WTC11 (cell line): ENCODE measurements around the gene ARHGEF28. TPM values are rescaled to one million over a fixed set of nuclear protein-coding genes. Genes with fewer than 3 reads are reported as not detected.

Experiments used
- ATAC-seq: fragments of 200-7000 bp; cut with Tn5 transposase; 2 replicates; pipeline ENCODE4 v1.10.0; 2021; ENCODE audit warnings: mild to moderate bottlenecking, moderate library complexity
- CTCF ChIA-PET: fragments of 300-600 bp; sonication (Branson Sonifier 250); formaldehyde crosslinking; loops from one replicate; lab custom pipeline; 2021; ENCODE audit warnings: antibody characterized with exemption; lab: Charles Lee
- POLR2A ChIA-PET: fragments of 350-600 bp; sonication (Branson Sonifier 250); formaldehyde crosslinking; loops from one replicate; lab custom pipeline; 2021; ENCODE audit warnings: antibody characterized with exemption; lab: Charles Lee
- DNase-seq: peaks from one replicate; pipeline ENCODE4 v3.0.0; 2021; ENCODE audit warnings: low spot score
- H3K27ac Mint-ChIP-seq: 2 replicates; pipeline ENCODE4 v1.8.0; 2021; ENCODE audit warnings: mixed read lengths
- H3K27me3 Mint-ChIP-seq: 2 replicates; pipeline ENCODE4 v1.8.0; 2021; ENCODE audit warnings: low read depth, mild to moderate bottlenecking, moderate library complexity, mixed read lengths
- H3K36me3 Mint-ChIP-seq: 2 replicates; pipeline ENCODE4 v1.8.0; 2021; ENCODE audit warnings: mixed read lengths
- H3K4me1 Mint-ChIP-seq: 2 replicates; pipeline ENCODE4 v1.8.0; 2022; ENCODE audit warnings: mixed read lengths
- H3K4me3 Mint-ChIP-seq: 2 replicates; pipeline ENCODE4 v1.8.0; 2021; ENCODE audit warnings: mild to moderate bottlenecking, moderate library complexity, mixed read lengths
- H3K9me3 Mint-ChIP-seq: 2 replicates; pipeline ENCODE4 v1.8.0; 2021; ENCODE audit warnings: mixed read lengths
- AFF4 ChIP-seq: sonication (generic); formaldehyde crosslinking; IDR thresholded peaks from 2 replicates; pipeline ENCODE4 v1.8.1; 2023; ENCODE audit warnings: mild to moderate bottlenecking, missing genetic modification reagents, borderline replicate concordance
- AR ChIP-seq: fragments of 250-450 bp; sonication (Bioruptor Pico); IDR thresholded peaks from 2 replicates; pipeline ENCODE4 v1.9.0; 2021; ENCODE audit warnings: mild to moderate bottlenecking
- CREB1 ChIP-seq: sonication (generic); formaldehyde crosslinking; IDR thresholded peaks from 2 replicates; pipeline ENCODE4 v1.8.0; 2023; ENCODE audit warnings: mild to moderate bottlenecking, missing genetic modification reagents
- GTF2I ChIP-seq: fragments of 250-450 bp; sonication (Bioruptor Pico); conservative IDR thresholded peaks from 2 replicates; pipeline ENCODE4 v1.4.0; 2021; ENCODE audit warnings: mild to moderate bottlenecking
- HMGA2 ChIP-seq: fragments of 250-450 bp; sonication (Bioruptor Pico); IDR thresholded peaks from 2 replicates; pipeline ENCODE4 v1.4.0; 2021; ENCODE audit warnings: mild to moderate bottlenecking, moderate library complexity
- IRF2 ChIP-seq: sonication (generic); formaldehyde crosslinking; IDR thresholded peaks from 2 replicates; pipeline ENCODE4 v1.8.0; 2022; ENCODE audit warnings: low read depth, missing genetic modification reagents, borderline replicate concordance
- NFATC4 ChIP-seq: fragments of 250-450 bp; sonication (Bioruptor Pico); IDR thresholded peaks from 2 replicates; pipeline ENCODE4 v1.9.0; 2021; ENCODE audit warnings: mild to moderate bottlenecking
- NFYB ChIP-seq: sonication (generic); formaldehyde crosslinking; conservative IDR thresholded peaks from 2 replicates; pipeline ENCODE4 v1.8.0; 2022; ENCODE audit warnings: low read depth, missing genetic modification reagents
- PRDM15 ChIP-seq: sonication (generic); formaldehyde crosslinking; IDR thresholded peaks from 2 replicates; pipeline ENCODE4 v1.8.0; 2022; ENCODE audit warnings: missing genetic modification reagents
- RORB ChIP-seq: fragments of 250-450 bp; sonication (Bioruptor Pico); IDR thresholded peaks from 2 replicates; pipeline ENCODE4 v1.9.0; 2021; ENCODE audit warnings: mild to moderate bottlenecking
- TEAD1 ChIP-seq: sonication (generic); formaldehyde crosslinking; IDR thresholded peaks from 2 replicates; pipeline ENCODE4 v1.8.0; 2022; ENCODE audit warnings: mild to moderate bottlenecking, missing genetic modification reagents
- ZNF671 ChIP-seq: fragments of 250-450 bp; sonication (Bioruptor Pico); IDR thresholded peaks from 2 replicates; pipeline ENCODE4 v1.8.0; 2021; ENCODE audit warnings: mild to moderate bottlenecking
- total RNA-seq: library from RNA; stranded (reverse); gene quantifications from 3 replicates; pipeline ENCODE4 v1.2.3, GENCODE V29; 2021
- TF ChIP-seq, protein P1 (sequence below): sonication (generic); formaldehyde crosslinking; IDR thresholded peaks from 2 replicates; pipeline ENCODE4 v1.8.1; 2022; ENCODE audit warnings: mild to moderate bottlenecking, moderate library complexity, missing genetic modification reagents
- TF ChIP-seq, protein P2 (sequence below): sonication (generic); formaldehyde crosslinking; IDR thresholded peaks from 2 replicates; pipeline ENCODE4 v1.8.1; 2022; ENCODE audit warnings: missing genetic modification reagents, borderline replicate concordance
- TF ChIP-seq, protein P3 (sequence below): fragments of 250-450 bp; sonication (Bioruptor Pico); IDR thresholded peaks from 2 replicates; pipeline ENCODE4 v2.1.2; 2022; ENCODE audit warnings: mild to moderate bottlenecking, moderate library complexity
- TF ChIP-seq, protein P4 (sequence below): fragments of 250-450 bp; sonication (Bioruptor Pico); IDR thresholded peaks from 2 replicates; pipeline ENCODE4 v1.9.0; 2021; ENCODE audit warnings: mild to moderate bottlenecking
- TF ChIP-seq, protein P5 (sequence below): sonication (generic); formaldehyde crosslinking; IDR thresholded peaks from 2 replicates; pipeline ENCODE4 v1.8.0; 2022; ENCODE audit warnings: mild to moderate bottlenecking, missing genetic modification reagents

The ARHGEF28 gene
- total RNA-seq, 1 experiment from 2014 or later, result 0.96 TPM

- ATAC-seq, result no peak
- CTCF ChIA-PET, result interaction anchor here (0.6 to 1.3 kb wide), 2 partner anchors 8 to 23 kb away, joined by 3 read pairs; no protein-coding TSS in a partner anchor
- TF ChIP-seq TEAD1 (CRISPR knock-in tag), result no peak
- no peak for TF ChIP-seq AFF4 (CRISPR knock-in tag)
- TF ChIP-seq NFYB (CRISPR knock-in tag), result no peak
- TF ChIP-seq, protein P1, sequence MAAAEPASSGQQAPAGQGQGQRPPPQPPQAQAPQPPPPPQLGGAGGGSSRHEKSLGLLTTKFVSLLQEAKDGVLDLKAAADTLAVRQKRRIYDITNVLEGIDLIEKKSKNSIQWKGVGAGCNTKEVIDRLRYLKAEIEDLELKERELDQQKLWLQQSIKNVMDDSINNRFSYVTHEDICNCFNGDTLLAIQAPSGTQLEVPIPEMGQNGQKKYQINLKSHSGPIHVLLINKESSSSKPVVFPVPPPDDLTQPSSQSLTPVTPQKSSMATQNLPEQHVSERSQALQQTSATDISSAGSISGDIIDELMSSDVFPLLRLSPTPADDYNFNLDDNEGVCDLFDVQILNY (CRISPR knock-in tag), result no peak
- no peak for TF ChIP-seq CREB1 (CRISPR knock-in tag)
- TF ChIP-seq NFATC4 (CRISPR knock-in tag), result no peak
- TF ChIP-seq HMGA2 (CRISPR knock-in tag), result no peak
- TF ChIP-seq IRF2 (CRISPR knock-in tag), result no peak
- TF ChIP-seq GTF2I (CRISPR knock-in tag), result no peak
- TF ChIP-seq ZNF671 (CRISPR knock-in tag), result no peak
- TF ChIP-seq, protein P2, sequence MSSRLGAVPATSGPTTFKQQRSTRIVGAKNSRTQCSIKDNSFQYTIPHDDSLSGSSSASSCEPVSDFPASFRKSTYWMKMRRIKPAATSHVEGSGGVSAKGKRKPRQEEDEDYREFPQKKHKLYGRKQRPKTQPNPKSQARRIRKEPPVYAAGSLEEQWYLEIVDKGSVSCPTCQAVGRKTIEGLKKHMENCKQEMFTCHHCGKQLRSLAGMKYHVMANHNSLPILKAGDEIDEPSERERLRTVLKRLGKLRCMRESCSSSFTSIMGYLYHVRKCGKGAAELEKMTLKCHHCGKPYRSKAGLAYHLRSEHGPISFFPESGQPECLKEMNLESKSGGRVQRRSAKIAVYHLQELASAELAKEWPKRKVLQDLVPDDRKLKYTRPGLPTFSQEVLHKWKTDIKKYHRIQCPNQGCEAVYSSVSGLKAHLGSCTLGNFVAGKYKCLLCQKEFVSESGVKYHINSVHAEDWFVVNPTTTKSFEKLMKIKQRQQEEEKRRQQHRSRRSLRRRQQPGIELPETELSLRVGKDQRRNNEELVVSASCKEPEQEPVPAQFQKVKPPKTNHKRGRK (CRISPR knock-in tag), result no peak
- no peak for TF ChIP-seq RORB (CRISPR knock-in tag)
- TF ChIP-seq, protein P3, sequence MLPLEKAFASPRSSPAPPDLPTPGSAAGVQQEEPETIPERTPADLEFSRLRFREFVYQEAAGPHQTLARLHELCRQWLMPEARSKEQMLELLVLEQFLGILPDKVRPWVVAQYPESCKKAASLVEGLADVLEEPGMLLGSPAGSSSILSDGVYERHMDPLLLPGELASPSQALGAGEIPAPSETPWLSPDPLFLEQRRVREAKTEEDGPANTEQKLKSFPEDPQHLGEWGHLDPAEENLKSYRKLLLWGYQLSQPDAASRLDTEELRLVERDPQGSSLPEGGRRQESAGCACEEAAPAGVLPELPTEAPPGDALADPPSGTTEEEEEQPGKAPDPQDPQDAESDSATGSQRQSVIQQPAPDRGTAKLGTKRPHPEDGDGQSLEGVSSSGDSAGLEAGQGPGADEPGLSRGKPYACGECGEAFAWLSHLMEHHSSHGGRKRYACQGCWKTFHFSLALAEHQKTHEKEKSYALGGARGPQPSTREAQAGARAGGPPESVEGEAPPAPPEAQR (CRISPR knock-in tag), result no peak
- TF ChIP-seq, protein P4, sequence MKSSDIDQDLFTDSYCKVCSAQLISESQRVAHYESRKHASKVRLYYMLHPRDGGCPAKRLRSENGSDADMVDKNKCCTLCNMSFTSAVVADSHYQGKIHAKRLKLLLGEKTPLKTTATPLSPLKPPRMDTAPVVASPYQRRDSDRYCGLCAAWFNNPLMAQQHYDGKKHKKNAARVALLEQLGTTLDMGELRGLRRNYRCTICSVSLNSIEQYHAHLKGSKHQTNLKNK, result no peak
- TF ChIP-seq, protein P5, sequence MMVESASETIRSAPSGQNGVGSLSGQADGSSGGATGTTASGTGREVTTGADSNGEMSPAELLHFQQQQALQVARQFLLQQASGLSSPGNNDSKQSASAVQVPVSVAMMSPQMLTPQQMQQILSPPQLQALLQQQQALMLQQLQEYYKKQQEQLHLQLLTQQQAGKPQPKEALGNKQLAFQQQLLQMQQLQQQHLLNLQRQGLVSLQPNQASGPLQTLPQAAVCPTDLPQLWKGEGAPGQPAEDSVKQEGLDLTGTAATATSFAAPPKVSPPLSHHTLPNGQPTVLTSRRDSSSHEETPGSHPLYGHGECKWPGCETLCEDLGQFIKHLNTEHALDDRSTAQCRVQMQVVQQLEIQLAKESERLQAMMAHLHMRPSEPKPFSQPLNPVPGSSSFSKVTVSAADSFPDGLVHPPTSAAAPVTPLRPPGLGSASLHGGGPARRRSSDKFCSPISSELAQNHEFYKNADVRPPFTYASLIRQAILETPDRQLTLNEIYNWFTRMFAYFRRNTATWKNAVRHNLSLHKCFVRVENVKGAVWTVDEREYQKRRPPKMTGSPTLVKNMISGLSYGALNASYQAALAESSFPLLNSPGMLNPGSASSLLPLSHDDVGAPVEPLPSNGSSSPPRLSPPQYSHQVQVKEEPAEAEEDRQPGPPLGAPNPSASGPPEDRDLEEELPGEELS, result no peak
- no peak for TF ChIP-seq AR (CRISPR knock-in tag)
- TF ChIP-seq PRDM15, result no peak
Observed at GRCh38 chr5:73987915-73988314, 361.9 kb downstream of the ARHGEF28 start.

More at GRCh38 chr5:73987915-73988314, 361.9 kb downstream of the ARHGEF28 start:
- H3K27ac Mint-ChIP-seq, result no peak overlapping the region
- POLR2A ChIA-PET, result no interaction called here
- no peak for DNase-seq
- H3K9me3 Mint-ChIP-seq, result peaks cover 14% of the 10 kb centered on the region
- no peaks in the 10 kb centered on the region for H3K36me3 Mint-ChIP-seq
- H3K4me1 Mint-ChIP-seq, result no peaks in the 10 kb centered on the region
- no peaks in the 10 kb centered on the region; the same call in 1 of the 2 replicates for H3K27me3 Mint-ChIP-seq
- H3K4me3 Mint-ChIP-seq, result no peak overlapping the region
